Subcutaneous adipose tissue (tissue), 4 donors: ENCODE measurements around the gene PBOV1. TPM values are rescaled to one million over a fixed set of nuclear protein-coding genes. Genes with fewer than 3 reads are reported as not detected.

Source experiments
- total RNA-seq, 4 donors: library from RNA; depleted of rRNA; stranded (reverse); fragments of >200 nt; gene quantifications; one replicate each; pipeline ENCODE4 v1.1.0, GENCODE V29; 2016
- TF ChIP-seq, protein P1 (sequence below): fragments of 450-650 bp; IDR thresholded peaks from one replicate; pipeline ENCODE4 v1.5.1; 2016; ENCODE audit warnings: low read depth, mild to moderate bottlenecking, control low read depth, antibody characterized with exemption, moderate library complexity

The PBOV1 gene
- total RNA-seq, 4 donors from 2014 or later, result not detected

DNA sequence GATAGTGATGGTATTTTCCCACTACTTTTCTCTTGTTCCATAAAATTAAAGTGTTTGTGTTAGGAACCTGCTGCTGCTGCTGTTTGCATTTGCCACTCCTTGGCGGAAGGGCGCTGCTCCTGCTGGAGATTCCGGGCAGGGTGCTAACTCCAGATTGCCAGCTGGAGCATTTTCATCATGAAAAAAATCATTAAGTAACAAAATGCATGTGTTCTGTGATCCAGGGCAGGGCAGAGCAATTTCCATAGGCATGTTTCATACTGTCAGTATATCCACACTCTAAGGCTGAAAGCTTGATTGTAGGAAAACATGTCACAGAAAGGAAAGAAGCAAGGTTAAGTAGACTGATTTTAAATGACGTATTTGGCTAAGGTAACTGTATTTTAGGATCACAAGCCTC lies 24.0 kb downstream of the PBOV1 start:
- TF ChIP-seq, protein P1, sequence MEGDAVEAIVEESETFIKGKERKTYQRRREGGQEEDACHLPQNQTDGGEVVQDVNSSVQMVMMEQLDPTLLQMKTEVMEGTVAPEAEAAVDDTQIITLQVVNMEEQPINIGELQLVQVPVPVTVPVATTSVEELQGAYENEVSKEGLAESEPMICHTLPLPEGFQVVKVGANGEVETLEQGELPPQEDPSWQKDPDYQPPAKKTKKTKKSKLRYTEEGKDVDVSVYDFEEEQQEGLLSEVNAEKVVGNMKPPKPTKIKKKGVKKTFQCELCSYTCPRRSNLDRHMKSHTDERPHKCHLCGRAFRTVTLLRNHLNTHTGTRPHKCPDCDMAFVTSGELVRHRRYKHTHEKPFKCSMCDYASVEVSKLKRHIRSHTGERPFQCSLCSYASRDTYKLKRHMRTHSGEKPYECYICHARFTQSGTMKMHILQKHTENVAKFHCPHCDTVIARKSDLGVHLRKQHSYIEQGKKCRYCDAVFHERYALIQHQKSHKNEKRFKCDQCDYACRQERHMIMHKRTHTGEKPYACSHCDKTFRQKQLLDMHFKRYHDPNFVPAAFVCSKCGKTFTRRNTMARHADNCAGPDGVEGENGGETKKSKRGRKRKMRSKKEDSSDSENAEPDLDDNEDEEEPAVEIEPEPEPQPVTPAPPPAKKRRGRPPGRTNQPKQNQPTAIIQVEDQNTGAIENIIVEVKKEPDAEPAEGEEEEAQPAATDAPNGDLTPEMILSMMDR, result no peak

DNA sequence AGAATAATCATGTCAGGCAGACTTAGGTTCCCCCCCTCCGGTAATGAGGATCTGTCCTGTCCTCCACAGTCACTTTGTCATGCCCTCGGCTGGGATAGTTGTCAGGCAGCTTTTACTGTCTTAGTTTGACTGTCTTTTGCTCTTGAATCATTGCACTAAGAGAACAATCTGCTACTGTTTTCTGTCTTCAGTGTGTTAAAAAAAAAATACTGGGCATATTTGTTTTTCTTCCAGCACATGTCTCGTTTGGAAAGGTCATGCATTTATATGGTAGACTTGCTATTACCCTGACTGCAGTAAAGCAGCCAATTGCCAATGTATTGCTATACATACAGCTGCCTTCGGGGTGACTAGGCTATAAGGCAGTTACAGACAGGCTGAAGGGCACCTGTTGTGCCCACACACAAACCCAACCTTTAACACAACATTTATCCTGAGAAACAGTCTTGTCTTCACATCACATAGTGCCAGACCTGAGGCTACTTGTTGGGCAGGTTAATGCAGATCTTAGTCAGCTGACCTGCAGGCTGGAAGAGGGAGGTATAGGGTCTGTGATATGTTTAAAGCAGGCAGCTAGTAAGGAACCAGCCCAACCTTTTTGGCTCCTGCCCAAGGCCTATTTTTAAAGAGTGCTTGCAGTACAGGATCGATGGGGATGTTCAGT lies 29.9 kb downstream of the PBOV1 start:
- TF ChIP-seq, protein P1, result no peak

DNA sequence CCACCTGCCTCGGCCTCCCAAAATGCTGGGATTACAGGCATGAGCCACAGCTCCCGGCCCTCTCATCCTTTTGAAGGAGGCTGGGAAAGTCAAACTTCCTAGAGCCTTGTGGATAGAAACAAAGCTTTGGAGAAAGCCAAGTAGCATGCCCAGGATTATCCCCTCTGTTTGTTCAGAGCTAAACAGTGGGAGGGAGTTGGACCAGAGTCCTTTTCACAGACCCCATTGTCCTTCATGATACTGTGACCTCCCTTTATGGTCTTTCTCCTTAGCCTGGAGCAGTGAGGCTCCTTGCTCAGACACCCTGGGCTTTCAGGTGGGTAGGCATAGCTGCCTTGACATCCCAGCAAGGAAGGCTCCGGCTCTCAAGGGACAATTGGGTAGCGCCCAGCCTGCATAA lies 31.1 kb downstream of the PBOV1 start:
- TF ChIP-seq, protein P1, result no peak

DNA sequence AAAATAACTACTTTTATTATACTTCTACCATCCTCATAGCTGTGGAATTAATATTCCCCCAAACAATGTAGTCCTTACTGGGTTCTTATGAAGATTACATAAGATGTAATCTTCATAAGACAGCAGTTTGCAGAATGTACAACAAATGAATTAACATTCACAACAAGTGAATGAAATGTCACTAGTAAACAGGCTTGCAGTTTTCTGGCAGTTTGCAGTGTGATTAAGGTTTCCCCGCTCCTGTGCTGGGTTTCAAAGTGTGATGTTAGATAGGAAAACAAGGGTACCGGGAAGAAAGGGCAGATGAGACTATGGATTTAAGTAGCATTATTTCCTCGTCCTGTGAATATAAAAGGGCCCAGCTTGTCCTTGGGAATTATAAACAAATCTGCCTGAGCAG lies 34.1 kb downstream of the PBOV1 start:
- TF ChIP-seq, protein P1, result no peak

DNA sequence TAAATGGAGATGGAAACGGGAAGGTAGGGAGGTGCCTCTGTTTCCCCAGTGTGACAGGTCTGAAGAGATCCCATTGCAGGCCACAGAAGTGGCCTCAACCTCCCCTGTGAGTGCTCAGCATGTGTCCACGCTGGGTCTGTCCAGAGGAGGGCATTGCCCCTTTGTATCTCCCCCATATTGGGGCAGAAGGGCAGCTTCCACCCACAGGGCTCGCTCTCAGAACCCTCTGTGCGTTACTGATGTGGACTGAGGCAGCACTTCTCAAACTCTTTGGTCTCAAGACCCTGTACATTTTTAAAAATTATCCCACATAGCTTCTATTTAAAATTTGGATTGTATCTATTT lies 34.5 kb downstream of the PBOV1 start:
- TF ChIP-seq, protein P1, result no peak

DNA sequence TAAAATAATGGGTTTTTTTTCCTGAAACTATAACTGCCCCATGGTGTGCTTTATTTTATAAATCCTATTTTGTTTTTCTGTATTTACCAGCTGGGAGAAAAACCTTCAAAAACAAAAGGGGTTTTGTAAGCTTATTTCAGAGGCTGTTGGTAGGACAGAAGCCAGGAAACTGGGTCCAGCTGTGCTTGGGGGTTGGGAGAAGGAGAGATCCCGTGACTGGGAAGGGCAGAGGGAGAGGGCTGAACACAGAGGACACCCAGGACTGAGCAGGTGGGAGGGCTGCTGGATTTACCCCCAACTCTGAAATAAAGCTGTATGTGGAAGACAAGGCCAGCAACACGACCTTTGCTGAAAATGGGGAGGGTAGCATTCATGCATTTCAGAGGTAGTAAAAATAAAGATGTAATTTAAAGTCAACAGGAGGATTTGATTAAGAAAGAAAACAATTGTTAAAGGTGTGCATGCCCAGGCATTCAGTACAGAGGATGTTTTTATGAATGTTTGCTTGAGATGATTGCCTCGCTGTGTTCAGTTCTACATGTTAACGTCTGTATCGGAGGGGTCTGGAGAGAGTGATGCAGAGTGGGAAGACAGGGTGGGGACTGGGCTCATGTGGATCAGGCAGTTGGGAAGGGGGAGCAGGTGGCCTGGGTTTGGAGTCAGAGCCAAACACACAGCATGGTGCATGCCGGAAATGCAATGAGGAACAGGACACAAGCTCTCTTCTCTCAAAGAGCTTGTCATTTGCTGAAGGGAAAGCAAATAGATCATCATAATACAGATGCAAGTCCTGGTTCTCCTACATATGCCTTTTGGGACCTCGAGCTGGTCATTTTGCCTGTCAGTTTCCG lies 35.1 kb downstream of the PBOV1 start:
- TF ChIP-seq, protein P1, result no peak

DNA sequence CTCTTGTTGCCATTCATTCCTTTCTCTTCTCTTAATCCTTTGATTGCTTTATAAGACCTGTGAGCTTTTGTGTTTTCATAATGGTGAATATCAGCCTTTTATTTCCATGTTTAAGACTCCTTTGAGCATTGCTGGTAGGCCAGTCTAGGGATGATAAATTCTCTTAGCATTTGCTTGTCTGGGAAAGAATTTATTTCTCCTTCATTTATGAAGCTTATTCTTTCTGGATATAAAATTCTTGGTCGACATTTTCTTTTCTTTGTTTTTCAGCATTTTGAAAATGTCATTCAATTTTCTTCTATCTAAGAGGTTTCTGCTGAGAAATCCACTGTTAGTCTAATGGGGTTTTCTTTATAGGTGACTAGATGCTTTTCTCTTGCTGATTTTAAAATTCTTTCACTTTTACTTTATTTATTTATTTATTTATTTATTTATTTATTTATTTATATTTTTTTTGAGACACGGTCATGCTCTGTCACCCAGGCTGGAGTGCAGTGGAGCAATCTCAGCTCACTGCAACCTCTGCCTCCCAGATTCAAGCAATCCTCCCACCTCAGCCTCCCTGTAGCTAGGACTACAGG lies 41.5 kb downstream of the PBOV1 start:
- TF ChIP-seq, protein P1, result no peak
